Epithelial cell of esophagus (primary cell): ENCODE results near the gene TMPRSS9.

ENCODE experiments used
- DNase-seq: peaks from one replicate; pipeline ENCODE4 v3.0.0; 2010; ENCODE audit warnings: low read depth
- H3K4me3 ChIP-seq: 2 replicates; pipeline ENCODE4 v1.5.1; 2011; ENCODE audit warnings: mild to moderate bottlenecking, low read length, control low read depth
- CTCF ChIP-seq: IDR thresholded peaks from 2 replicates; pipeline ENCODE4 v1.5.1; 2011; ENCODE audit warnings: low read depth, mild to moderate bottlenecking, low read length, control low read depth, inconsistent platforms; ENCODE audit not compliant: insufficient read depth; ENCODE audit errors: missing control alignments

The TMPRSS9 gene

GRCh38 chr19:2443116-2443784 is 83.2 kb downstream of the TMPRSS9 start:
- no peak overlapping the region for H3K4me3 ChIP-seq
- DNase-seq = no peak
- TF ChIP-seq CTCF = no peak

- H3K4me3 ChIP-seq = no peak overlapping the region
- TF ChIP-seq CTCF = no peak
- no peak for DNase-seq
Measured at GRCh38 chr19:2443785-2444182, 83.7 kb downstream of the TMPRSS9 start.

- no peak for TF ChIP-seq CTCF
- DNase-seq = no peak
- no peak overlapping the region for H3K4me3 ChIP-seq
Measured at GRCh38 chr19:2444251-2445002, 84.4 kb downstream of the TMPRSS9 start.

- no peak for DNase-seq
- H3K4me3 ChIP-seq = no peak overlapping the region
- TF ChIP-seq CTCF = no peak
Measured at GRCh38 chr19:2446381-2446780, 86.3 kb downstream of the TMPRSS9 start.

GRCh38 chr19:2449019-2449418 is 89.0 kb downstream of the TMPRSS9 start:
- no peak overlapping the region for H3K4me3 ChIP-seq
- no peak for DNase-seq
- TF ChIP-seq CTCF = no peak

- DNase-seq = no peak
- H3K4me3 ChIP-seq = no peak overlapping the region
- TF ChIP-seq CTCF = no peak
Measured at GRCh38 chr19:2451138-2451537, 91.1 kb downstream of the TMPRSS9 start.
